GM19397 (cell line): ENCODE measurements around the gene PITRM1.
A peak's percentile ranks its signal among the peaks of the same experiment; 100 is the strongest.
"Not testable (repeated sequence)": the region's sequence is repeated elsewhere in the genome, so short reads cannot be mapped to it uniquely, and the experiment has no call there.

Experiments used
- ATAC-seq: cut with Tn5 transposase; IDR thresholded peaks from one replicate; pipeline ENCODE4 v1.9.1; 2021; ENCODE audit warnings: mild to moderate bottlenecking, moderate library complexity; ENCODE audit not compliant: unreplicated experiment

PITRM1 gene

GRCh38 chr10:3172446-3173170 is at the start of gene PITRM1:
Gene PITRM1, minus strand, starts transcription at chr10:3172782. Its CDS starts 10 bp downstream, at chr10:3172772.
- ATAC-seq, result peak; percentile 97

- ATAC-seq, result no peak
Observed at GRCh38 chr10:3222068-3222467, 49.5 kb upstream of the PITRM1 start.

GRCh38 chr10:3221601-3222000 is 49.0 kb upstream of the PITRM1 start:
- not testable (repeated sequence) for ATAC-seq

- ATAC-seq, result no peak
Observed at GRCh38 chr10:3220853-3221252, 48.3 kb upstream of the PITRM1 start.

- ATAC-seq, result not testable (repeated sequence)
Observed at GRCh38 chr10:3219021-3219628, 46.5 kb upstream of the PITRM1 start.

GRCh38 chr10:3217853-3218252 is 45.3 kb upstream of the PITRM1 start:
- no peak for ATAC-seq

GRCh38 chr10:3217301-3217700 is 44.7 kb upstream of the PITRM1 start:
- ATAC-seq, result no peak

GRCh38 chr10:3215153-3215775 is 42.7 kb upstream of the PITRM1 start:
- ATAC-seq, result no peak

GRCh38 chr10:3213758-3214515 is 41.4 kb upstream of the PITRM1 start:
- no peak for ATAC-seq

- no peak for ATAC-seq
Observed at GRCh38 chr10:3213208-3213607, 40.6 kb upstream of the PITRM1 start.

GRCh38 chr10:3210251-3210877 is 37.8 kb upstream of the PITRM1 start:
- ATAC-seq, result no peak

GRCh38 chr10:3208481-3209406 is 36.2 kb upstream of the PITRM1 start:
- ATAC-seq, result no peak

- no peak for ATAC-seq
Observed at GRCh38 chr10:3207351-3207750, 34.8 kb upstream of the PITRM1 start.

- ATAC-seq, result no peak
Observed at GRCh38 chr10:3206511-3207157, 34.1 kb upstream of the PITRM1 start.

GRCh38 chr10:3203972-3204371 is 31.4 kb upstream of the PITRM1 start:
- ATAC-seq, result no peak

- ATAC-seq, result no peak
Observed at GRCh38 chr10:3203016-3203811, 30.6 kb upstream of the PITRM1 start.

- no peak for ATAC-seq
Observed at GRCh38 chr10:3201796-3202195, 29.2 kb upstream of the PITRM1 start.

- no peak for ATAC-seq
Observed at GRCh38 chr10:3199488-3199887, 26.9 kb upstream of the PITRM1 start.

- ATAC-seq, result no peak
Observed at GRCh38 chr10:3198900-3199299, 26.3 kb upstream of the PITRM1 start.
